Fibroblast of pulmonary artery (primary cell): Measurements from ENCODE around the gene SH2D7.

Experiments
- DNase-seq: peaks from one replicate; pipeline ENCODE4 v3.0.0-alpha.2; 2010; ENCODE audit warnings: low read depth
- H3K4me3 ChIP-seq: replicated peaks from 2 replicates; pipeline ENCODE4 v1.5.1; 2011; ENCODE audit warnings: low read depth, mild to moderate bottlenecking, control low read depth, low read length, moderate library complexity
- TF ChIP-seq, protein P1 (sequence below): IDR thresholded peaks from 2 replicates; pipeline ENCODE4 v1.5.1; 2011; ENCODE audit warnings: mild to moderate bottlenecking, control low read depth, low read length, inconsistent platforms; ENCODE audit errors: missing control alignments

The SH2D7 gene

DNA sequence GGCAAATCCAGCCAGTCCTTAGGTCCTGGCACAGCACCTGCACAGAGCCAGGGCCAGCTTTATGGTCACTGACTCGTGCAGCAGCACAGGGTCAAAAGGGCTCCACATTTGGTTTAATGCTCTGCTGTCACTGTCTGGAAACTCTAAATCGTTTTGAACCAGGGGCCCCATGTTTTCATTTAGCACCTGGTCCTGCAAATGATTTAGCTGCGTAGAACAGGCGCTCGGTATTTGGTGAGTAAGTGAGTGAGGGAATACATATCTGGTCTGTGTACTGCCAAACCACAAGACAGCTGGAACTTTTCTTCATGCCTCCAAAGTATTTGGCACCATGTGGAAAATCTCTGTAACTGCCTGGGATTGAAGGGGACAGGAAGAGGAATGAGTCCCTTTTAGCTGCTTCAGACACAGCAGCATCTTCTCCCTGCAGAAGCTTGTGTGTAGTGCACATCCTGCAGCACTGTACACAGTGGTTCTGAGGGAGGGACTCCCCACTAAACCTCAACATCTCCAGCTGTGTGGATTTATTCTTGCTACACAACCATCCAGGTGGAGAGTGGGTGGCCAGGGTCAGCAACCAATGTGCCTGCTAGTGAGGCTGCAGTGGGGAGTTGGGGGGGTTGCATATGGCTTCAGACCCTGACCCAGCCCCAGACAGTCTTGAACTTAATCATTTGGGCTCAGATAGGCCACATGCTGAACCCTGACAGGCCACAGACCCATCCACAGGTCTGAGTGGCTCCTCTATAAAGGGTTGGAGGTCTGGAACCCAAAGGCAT, 1.1 kb downstream of the SH2D7 start:
- DNase-seq: peak; percentile 90
- TF ChIP-seq, protein P1, sequence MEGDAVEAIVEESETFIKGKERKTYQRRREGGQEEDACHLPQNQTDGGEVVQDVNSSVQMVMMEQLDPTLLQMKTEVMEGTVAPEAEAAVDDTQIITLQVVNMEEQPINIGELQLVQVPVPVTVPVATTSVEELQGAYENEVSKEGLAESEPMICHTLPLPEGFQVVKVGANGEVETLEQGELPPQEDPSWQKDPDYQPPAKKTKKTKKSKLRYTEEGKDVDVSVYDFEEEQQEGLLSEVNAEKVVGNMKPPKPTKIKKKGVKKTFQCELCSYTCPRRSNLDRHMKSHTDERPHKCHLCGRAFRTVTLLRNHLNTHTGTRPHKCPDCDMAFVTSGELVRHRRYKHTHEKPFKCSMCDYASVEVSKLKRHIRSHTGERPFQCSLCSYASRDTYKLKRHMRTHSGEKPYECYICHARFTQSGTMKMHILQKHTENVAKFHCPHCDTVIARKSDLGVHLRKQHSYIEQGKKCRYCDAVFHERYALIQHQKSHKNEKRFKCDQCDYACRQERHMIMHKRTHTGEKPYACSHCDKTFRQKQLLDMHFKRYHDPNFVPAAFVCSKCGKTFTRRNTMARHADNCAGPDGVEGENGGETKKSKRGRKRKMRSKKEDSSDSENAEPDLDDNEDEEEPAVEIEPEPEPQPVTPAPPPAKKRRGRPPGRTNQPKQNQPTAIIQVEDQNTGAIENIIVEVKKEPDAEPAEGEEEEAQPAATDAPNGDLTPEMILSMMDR: no peak
- no peak overlapping the region for H3K4me3 ChIP-seq

DNA sequence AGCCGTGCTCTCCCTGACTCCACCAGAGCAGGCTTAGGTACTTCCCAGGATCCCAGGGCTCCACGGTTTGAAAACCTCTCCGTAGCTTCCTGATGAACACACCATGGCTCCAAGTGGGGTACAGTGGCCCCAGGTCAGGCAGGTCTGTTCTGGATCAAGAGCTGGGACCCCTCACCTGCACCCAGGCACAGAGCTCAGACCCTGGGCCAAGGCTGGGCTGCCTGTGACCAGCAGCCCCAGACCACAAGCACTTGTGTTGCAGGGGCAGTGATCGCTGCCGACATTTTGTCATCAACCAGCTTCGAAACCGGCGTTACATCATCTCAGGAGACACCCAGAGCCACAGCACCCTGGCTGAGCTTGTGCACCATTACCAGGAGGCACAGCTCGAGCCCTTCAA, 5.3 kb downstream of the SH2D7 start:
- TF ChIP-seq, protein P1: no peak
- DNase-seq: no peak

GRCh38 chr15:78098131-78098755, 5.9 kb downstream of the SH2D7 start:
- TF ChIP-seq, protein P1: no peak
- DNase-seq: no peak
- H3K4me3 ChIP-seq: no peak overlapping the region

More for the DNA sequence above, 5.3 kb downstream of the SH2D7 start:
- no peak overlapping the region for H3K4me3 ChIP-seq

DNA sequence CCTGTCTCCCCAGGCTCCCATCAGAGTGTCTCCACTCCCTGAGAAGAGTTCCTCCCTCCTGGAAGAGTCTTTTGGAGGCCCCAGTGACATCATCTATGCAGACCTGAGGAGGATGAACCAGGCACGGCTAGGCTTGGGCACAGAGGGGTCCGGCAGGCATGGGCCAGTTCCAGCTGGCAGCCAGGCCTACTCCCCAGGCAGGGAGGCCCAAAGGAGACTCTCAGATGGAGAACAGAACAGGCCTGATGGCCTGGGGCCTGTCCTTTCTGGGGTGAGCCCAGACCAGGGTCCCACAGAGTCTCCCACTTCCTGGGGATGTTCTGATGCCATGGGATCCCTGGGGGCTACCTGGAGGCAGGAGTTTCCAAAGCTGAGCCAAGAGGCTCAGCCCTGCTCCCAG, 8.5 kb downstream of the SH2D7 start:
- no peak overlapping the region for H3K4me3 ChIP-seq
- TF ChIP-seq, protein P1: no peak
- no peak for DNase-seq

DNA sequence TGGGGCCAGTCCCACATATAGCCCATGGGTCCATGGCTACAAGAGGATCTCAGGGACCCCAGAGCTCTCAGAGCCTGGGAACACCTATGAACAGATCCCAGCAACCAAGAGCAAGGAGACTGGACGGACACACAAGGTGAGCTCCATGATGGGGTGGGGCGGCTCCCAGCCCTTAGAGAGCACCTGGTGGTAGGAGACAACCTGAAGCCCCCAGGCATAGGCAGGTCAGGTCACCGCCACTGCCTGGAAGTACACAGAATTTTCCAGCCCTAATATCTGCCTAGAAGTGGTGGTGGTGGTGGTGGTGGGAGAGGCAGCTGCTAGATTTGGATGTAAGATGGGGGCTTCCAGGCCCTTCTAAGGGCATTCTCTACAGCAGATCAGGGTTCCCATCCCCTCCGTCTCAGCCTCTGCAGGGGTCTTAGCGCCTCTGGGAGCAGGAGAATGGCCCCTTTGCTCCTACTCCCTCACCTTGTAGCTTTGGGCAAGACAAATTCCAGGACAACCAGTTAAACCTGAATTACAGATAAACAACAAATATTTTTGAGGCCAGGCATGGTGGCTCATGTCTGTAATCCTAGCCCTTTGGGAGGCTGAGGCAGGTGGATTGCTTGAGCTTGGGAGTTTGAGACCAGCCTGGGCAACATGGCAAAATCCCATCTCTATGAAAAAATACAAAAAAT, 9.2 kb downstream of the SH2D7 start:
- H3K4me3 ChIP-seq: no peak overlapping the region
- TF ChIP-seq, protein P1: no peak
- DNase-seq: no peak

DNA sequence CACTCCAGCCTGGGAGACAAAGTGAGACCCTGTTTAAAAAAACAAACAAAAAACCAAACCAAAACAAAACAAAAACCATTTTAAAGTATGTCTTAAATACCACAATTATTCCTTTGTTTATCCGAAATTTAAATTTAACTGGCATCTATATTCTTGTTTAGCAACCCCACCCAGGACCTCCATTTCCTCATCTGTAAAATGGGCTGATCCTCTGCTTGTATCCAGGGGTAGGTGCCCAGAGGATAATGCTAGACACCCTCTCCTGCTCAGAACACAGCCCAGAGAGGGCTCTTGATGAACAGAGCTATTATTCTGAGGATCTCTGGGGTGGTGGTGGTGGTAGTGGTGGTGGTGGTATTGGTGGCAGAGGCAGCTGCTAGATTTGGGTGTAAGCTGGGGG, 9.8 kb downstream of the SH2D7 start:
- no peak overlapping the region for H3K4me3 ChIP-seq
- no peak for DNase-seq
- TF ChIP-seq, protein P1: no peak
